Activated gamma-delta T cell (primary cell): ENCODE data around the gene SLC6A7.

Experiments
- DNase-seq: peaks from one replicate; lab custom pipeline; 2025; lab: John Stamatoyannopoulos, UW

SLC6A7 gene

DNA sequence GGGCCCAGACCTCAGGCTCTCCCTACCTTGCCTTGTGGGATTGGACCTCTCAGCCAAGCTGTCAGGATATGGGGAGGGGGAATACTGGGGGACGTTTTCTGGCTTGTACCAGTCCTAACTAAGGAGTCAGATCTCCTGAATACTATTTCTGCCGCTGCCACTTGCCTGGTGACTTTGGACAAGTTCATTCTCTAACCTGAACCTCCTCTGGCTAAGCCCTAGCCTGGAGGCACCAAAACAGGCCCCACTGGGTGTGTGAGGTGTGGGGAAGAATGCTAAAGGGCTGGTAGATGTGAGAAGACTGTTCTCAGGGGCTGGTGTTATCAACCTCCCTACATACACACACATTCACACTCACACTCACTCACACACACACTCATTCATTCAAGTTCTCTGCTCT is 1.1 kb downstream of the SLC6A7 start:
- no peak for DNase-seq

DNA sequence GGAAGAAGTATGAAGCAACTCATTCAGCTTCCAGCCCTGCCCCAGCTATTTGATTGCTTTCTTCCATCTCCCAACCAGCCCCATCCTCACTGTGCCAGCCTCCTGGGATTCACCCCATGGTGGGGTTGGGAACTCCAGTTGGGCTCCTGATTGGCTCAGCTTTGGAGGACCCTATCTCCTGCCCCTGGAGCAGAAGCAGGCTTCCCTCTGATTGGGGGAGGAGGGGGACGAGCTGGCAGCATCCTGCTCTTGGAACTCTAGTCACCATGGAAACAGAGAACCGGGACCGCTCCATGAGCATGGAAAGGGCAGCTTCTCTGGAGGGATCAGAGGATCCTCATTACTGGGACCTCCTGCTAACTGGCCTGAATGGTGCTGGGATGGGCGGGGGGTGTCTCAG is 2.6 kb downstream of the SLC6A7 start:
- DNase-seq: no peak

GRCh38 chr5:150195736-150196485 is 6.0 kb downstream of the SLC6A7 start:
- DNase-seq: no peak

DNA sequence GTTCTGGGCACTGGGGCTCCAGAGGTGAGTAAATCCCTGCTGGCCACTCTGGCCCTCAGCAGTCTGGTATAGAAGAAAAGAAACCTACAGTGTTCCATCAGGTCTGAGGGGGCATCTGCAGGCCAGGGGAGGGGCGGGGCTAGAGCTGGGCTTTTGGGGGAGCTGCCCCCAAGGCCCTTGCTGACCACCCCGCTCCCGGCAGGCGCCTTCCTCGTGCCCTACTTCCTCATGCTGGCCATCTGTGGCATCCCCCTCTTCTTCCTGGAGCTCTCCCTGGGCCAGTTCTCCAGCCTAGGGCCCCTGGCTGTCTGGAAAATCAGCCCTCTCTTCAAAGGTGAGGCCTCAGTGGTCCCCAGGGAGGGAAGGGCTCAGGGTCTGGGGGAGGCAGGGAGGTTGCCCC is 6.7 kb downstream of the SLC6A7 start:
- no peak for DNase-seq

GRCh38 chr5:150196986-150197385 is 7.1 kb downstream of the SLC6A7 start:
- DNase-seq: no peak

DNA sequence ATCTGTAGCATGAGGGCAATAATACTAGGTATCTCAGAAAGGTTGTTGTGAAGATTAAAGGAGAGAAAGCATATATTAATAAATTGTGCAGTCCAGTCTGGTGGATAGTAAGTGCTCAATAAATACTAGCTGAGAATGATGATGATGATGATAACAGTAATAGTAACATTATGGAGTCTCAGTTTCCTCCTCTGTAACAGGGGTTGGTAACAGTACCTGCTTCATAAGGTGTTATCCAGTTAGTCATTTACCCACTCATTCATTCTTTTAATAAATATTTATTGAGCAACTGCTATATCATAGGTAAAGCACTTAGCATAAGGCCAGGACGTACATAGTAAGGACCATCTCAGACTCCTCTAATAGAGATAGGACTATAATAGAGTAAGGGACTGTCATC is 7.6 kb downstream of the SLC6A7 start:
- no peak for DNase-seq

DNA sequence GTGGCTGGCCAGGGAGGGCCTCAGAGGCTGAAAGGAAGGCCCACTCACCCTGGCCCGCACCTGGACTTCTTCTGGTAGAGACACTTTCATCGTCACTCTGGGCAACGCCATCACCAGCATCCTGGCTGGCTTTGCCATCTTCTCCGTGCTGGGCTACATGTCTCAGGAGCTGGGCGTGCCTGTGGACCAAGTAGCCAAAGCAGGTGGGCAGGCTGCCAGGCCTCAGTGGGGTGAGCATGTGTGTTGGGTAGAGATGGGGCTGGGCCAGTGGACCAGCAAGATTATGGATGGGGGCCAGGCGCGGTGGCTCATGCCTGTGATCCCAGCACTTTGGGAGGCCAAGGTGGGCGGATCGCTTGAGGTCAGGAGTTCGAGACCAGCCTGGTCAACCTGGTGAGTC is 12.6 kb downstream of the SLC6A7 start:
- DNase-seq: no peak

DNA sequence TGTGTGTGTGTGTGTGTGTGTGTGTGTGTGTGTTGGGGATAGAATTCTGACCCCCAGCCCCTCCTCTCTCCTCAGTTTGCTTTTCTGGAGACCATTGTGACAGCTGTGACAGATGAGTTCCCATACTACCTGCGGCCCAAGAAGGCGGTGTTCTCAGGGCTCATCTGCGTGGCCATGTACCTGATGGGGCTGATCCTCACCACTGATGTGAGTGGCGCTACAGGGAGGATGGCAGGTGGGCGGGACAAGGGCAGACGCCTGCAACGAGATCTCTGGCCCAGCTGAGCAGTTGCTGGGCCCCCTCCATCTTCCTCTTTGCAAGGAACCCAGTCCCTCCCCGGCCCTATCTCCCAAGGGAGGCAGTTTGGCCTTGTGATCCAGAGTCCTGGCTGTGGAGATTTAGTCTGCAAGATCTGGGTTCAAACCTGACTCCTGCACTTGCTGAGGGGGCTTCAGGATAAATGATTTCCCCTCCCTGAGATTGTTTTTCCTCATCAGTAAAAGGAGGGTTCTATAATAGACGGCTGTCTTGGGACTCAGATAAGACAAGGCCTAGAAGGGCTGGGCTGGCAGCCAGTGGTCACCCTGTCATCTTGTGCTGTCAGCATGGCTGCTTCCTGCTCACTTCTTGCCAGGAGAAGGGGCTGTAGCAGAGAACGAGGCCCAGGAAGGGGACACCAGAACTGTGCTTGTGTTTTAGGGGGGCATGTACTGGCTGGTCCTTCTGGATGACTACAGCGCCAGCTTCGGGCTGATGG is 14.1 kb downstream of the SLC6A7 start:
- no peak for DNase-seq

- DNase-seq: no peak
Measured at GRCh38 chr5:150204590-150204960, 14.7 kb downstream of the SLC6A7 start.

DNA sequence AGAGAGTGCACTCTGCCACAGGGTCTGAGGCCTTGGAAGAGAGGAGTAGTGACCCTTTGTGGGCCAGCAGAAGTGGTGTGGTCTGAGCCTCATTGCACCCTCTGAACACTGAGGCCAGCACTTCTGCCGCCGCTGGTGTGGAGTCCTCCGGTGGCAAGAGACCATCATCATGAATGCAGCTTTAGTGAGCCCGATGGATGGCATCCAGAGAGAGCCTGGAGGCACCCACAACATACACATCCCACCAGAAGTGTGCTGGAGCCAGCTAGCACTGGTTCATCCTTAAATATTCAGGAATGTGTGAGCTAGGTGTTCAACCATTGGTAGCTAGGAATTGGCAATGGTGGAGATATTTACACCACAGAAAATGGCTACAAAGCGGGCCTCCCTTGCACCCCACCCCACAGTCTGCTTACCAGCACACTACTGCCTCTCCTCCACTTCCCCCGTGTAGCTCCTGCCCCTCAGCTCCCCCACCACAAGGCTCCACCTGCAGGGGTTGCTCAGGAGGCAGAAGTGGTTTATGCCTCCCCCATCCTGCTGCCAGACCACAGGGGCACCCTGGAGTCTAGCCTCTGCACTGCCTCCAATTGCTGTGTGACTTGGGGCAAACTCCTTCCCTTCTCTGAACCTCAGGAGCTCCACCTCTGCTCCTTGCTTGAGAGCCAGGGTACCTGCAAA is 16.4 kb downstream of the SLC6A7 start:
- DNase-seq: no peak

- DNase-seq: no peak
Measured at GRCh38 chr5:150206779-150207115, 16.9 kb downstream of the SLC6A7 start.

DNA sequence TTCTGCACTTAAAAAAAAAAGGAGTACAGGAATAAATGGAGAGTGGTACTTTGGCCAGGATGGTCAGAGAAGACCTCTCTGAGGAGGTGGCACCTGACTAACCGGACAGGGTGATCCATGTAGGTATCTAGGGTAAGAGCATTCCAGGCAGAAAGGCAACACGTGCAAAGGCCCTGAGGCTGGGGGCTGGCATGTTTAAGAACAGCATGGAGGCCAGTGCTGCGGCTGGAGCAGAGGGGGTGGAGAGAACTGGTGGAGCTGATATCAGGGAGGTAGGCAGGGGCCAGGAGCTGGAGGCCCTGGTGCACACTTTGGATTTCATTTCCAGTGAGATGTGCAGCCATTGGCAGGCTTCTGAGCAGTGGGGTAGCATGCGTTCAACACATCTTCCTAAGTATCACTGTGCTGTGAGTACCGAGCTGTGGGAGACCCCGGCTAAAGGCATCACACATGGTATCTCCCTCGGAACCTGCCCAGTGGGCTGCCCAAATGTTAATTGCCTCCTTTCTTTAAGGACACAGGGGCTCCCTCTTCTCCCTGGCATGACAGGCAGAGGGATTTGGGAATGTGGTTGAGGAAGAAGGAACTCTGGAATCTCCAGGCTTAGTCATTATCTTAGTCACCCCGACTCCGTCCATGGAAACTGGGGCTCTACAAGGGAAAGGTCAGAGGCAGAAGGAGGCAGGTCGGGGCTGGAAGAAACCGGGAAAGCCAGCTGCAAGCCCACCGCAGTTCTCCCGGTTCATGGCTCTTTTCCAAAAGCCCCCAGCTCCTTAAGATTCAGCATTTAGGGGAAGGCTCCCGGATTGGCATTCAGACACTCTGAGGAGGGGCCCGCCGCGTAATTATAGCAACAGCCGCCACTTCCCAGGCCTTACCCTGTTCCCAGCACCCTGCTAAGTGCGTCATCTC is 18.6 kb downstream of the SLC6A7 start:
- DNase-seq: no peak

- peak; percentile 23 for DNase-seq
Measured at GRCh38 chr5:150209099-150209635, 19.3 kb downstream of the SLC6A7 start.

- DNase-seq: no peak
Measured at GRCh38 chr5:150210644-150211043, 20.8 kb downstream of the SLC6A7 start.

- DNase-seq: no peak
Measured at GRCh38 chr5:150211156-150212030, 21.5 kb downstream of the SLC6A7 start.

DNA sequence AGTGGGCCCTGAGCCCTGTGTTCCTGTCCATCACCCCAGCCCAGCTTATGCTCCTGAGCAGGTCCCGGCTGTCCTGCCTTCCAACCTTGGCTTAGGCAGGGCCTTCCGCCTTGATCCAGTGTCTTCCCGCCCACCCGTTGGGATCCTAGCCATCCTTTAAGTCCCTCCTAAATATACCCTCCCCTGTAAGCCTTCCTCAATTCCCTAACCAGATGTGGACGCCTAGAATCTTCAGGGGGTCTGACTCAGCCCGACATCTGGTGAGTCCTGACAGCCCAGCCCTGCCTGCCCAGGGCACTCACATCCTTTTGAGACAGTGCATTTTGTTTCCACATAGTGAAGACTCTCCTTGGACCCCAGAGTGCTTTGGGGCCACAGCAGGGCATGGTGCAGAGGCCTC is 23.7 kb downstream of the SLC6A7 start:
- DNase-seq: no peak

GRCh38 chr5:150214289-150214688 is 24.4 kb downstream of the SLC6A7 start:
- no peak for DNase-seq

GRCh38 chr5:150215979-150216944 is 26.4 kb downstream of the SLC6A7 start:
- DNase-seq: no peak

GRCh38 chr5:150217038-150217437 is 27.2 kb downstream of the SLC6A7 start:
- DNase-seq: no peak
